ENCODE results near the gene POLR2H.

Gene POLR2H

GRCh38 chr3:184368586-184369183 is 7.2 kb downstream of the POLR2H start:
- in situ Hi-C loops (cut with MboI; ENCODE audit: low sequenced_read_pairs) = no loop called here

DNA sequence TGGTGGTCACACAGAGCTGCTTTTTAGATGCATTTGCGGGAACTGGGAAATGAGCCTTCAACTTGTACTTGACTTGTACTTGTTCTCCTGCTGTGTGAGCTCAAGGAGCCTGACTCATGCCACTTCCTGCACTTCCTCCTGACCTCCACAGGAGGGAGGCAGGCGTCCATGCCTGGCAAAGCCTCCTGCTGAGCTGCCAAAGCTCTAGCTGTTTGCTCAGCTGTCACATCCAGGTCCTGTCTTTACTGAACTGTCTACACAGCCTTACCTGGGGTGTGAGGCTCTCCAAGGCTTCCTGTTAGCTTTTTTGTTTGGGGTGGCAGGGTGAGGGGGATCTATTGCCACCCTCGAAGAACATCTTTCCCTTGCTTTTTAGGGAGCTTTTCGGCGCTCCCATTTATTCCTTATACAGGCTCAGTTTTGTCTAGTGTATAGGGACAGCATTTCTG is 10.1 kb downstream of the POLR2H start:
- in situ Hi-C loops (cut with MboI; ENCODE audit: low sequenced_read_pairs) = no loop called here

- in situ Hi-C loops (cut with MboI; ENCODE audit: low sequenced_read_pairs) = no loop called here
Observed at GRCh38 chr3:184372296-184372821, 10.8 kb downstream of the POLR2H start.

- in situ Hi-C loops (cut with MboI; ENCODE audit: low sequenced_read_pairs) = no loop called here
Observed at GRCh38 chr3:184372911-184373310, 11.4 kb downstream of the POLR2H start.

- in situ Hi-C loops (cut with MboI; ENCODE audit: low sequenced_read_pairs) = no loop called here
Observed at GRCh38 chr3:184373422-184373821, 11.9 kb downstream of the POLR2H start.

GRCh38 chr3:184375747-184376461 is 14.4 kb downstream of the POLR2H start:
- in situ Hi-C loops (cut with MboI; ENCODE audit: low sequenced_read_pairs) = loop anchor here (25.0 kb wide), 1 partner anchor 411 kb away; no protein-coding TSS in a partner anchor

DNA sequence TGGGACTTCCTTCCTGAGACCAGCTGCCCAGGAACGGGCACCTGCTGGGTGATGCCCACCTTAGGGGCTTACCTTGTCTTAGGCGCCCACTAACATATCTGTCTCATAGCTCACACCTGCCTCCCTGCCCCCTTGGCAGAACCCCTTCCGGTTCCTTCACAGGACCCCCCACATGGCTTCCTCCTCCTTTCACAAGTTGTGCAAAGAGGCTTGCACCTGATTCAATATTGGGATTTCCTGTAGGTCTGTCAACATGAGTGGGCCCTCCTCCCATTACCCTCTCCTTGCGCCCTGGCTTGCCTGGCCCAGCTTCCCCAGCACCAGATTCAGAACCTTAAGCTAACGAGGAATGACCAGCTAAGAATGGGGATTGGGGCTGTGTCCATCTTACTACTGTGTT is 15.9 kb downstream of the POLR2H start:
- in situ Hi-C loops (cut with MboI; ENCODE audit: low sequenced_read_pairs) = loop anchor here (25.0 kb wide), 1 partner anchor 410 kb away; no protein-coding TSS in a partner anchor

GRCh38 chr3:184377882-184378445 is 16.5 kb downstream of the POLR2H start, which contains the start of gene THPO:
THPO (minus strand) TSS chr3:184378207; CDS start chr3:184376259, 1,948 bp downstream.
- in situ Hi-C loops (cut with MboI; ENCODE audit: low sequenced_read_pairs) = loop anchor here (25.0 kb wide), 1 partner anchor 409 kb away; no protein-coding TSS in a partner anchor

- in situ Hi-C loops (cut with MboI; ENCODE audit: low sequenced_read_pairs) = loop anchor here (25.0 kb wide), 1 partner anchor 408 kb away; no protein-coding TSS in a partner anchor
Observed at GRCh38 chr3:184378651-184379357, 17.3 kb downstream of the POLR2H start.

DNA sequence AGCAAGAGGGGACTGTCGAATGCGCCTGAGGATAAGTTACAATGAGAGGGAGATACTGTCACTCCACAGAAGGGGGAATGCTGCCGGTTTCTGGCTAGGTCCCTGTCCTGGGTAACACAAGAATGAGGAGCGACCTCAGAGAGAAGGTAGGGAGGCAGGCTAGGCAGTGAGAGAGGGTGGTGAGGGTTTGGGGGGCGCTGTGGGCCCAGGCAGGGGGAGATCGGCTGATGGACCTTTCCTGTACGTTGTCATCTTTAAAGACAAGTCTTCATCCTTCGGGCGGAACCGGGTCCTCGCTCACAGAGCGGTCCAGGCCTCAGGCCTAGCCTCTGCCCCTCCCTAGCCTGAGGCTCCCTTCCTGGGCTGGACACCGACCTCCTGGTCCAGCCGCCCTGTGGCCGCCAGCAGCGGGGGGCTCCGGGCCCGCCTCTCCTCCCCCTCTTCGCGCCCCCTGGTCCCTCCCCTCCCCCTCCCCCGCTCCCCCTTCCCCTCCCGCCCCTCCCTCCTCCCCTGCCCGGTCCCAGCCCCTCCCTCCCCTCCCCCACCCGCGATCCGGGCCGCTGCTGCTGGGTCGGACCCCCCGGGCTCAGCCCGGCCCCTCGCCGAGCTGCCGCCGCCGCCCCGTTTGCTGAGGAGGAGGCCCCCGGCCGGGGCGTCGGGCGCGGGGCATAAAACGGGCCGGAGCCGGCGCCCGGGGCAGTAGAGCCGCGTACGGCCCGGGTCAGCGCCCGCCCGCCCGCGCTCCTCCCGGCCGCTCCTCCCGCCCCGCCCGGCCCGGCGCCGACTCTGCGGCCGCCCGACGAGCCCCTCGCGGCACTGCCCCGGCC is 18.1 kb downstream of the POLR2H start, which contains the start of gene CHRD:
CHRD (plus strand) TSS at position 697 of the 827 bp plus-strand sequence. CDS start 265 bp downstream, outside the sequence.
- in situ Hi-C loops (cut with MboI; ENCODE audit: low sequenced_read_pairs) = loop anchor here (25.0 kb wide), 1 partner anchor 408 kb away; no protein-coding TSS in a partner anchor

- in situ Hi-C loops (cut with MboI; ENCODE audit: low sequenced_read_pairs) = loop anchor here (25.0 kb wide), 1 partner anchor 407 kb away; no protein-coding TSS in a partner anchor
Observed at GRCh38 chr3:184380185-184380626, 18.7 kb downstream of the POLR2H start.

DNA sequence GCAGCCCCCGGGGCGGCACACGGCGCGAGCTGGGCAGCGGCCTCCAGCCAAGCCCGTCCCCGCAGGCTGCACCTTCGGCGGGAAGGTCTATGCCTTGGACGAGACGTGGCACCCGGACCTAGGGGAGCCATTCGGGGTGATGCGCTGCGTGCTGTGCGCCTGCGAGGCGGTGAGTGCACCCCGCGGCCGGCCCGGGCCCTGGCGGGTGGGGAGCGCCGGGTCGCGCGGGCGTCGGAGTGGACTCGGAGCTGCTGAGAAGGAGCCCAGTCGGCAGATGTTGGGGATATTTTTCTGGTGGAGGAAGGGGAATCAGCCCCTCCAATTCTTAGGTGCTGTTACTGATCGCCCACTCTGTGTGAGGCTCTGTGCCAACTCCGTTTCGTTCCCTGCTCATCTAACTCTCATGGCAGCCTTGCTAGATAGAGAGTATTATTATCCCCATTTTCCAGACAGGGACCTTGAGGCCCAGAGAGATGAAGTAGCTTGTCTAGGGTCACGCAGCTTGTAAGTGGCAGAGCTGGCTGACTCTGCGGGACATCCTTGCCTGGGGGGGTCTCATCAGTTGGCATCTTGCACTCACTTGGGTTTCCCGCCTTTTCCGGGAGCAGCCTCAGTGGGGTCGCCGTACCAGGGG is 19.2 kb downstream of the POLR2H start:
- in situ Hi-C loops (cut with MboI; ENCODE audit: low sequenced_read_pairs) = loop anchor here (25.0 kb wide), 1 partner anchor 407 kb away; no protein-coding TSS in a partner anchor

GRCh38 chr3:184381261-184382224 is 20.0 kb downstream of the POLR2H start:
- in situ Hi-C loops (cut with MboI; ENCODE audit: low sequenced_read_pairs) = loop anchor here (25.0 kb wide), 1 partner anchor 406 kb away; no protein-coding TSS in a partner anchor

DNA sequence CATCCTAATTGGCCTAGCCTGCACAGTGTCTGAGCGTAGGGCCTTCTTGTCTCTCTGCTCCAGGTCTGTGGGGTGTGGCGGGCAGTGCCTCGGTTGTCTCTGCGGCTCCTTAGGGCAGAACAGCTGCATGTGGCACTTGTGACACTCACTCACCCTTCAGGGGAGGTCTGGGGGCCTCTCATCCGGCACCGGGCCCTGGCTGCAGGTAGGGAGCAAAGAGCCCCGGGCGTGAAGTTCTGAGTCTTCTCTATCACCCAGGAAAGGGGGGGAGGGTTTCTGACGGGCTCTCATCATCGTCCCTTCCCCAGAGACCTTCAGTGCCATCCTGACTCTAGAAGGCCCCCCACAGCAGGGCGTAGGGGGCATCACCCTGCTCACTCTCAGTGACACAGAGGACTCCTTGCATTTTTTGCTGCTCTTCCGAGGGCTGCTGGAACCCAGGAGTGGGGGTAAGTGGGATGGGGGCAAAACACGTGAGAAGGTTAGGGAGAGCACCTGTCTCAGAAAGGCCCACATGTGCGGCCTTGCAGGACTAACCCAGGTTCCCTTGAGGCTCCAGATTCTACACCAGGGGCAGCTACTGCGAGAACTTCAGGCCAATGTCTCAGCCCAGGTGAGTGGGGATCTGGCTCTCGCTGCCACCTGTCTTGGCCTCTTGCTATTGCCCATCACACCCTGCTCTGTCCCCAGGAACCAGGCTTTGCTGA is 21.0 kb downstream of the POLR2H start:
- in situ Hi-C loops (cut with MboI; ENCODE audit: low sequenced_read_pairs) = loop anchor here (25.0 kb wide), 1 partner anchor 405 kb away; no protein-coding TSS in a partner anchor

GRCh38 chr3:184383033-184383740 is 21.7 kb downstream of the POLR2H start:
- in situ Hi-C loops (cut with MboI; ENCODE audit: low sequenced_read_pairs) = loop anchor here (25.0 kb wide), 1 partner anchor 404 kb away; no protein-coding TSS in a partner anchor

DNA sequence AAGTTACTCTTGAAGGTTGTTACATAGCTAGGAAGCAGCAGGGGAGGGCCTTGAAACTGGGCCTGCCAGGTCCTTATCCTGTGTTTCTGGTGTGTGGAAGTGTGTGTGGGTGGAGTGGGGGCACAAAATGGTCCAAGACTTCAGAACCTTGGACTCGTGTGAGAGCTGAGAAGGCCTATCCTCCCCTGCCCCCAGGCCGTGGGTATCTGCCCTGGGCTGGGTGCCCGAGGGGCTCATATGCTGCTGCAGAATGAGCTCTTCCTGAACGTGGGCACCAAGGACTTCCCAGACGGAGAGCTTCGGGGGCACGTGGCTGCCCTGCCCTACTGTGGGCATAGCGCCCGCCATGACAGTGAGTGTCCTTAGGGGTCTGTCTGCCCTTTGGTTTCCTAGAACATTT is 22.8 kb downstream of the POLR2H start:
- in situ Hi-C loops (cut with MboI; ENCODE audit: low sequenced_read_pairs) = loop anchor here (25.0 kb wide), 1 partner anchor 403 kb away; no protein-coding TSS in a partner anchor

Measured in HL-60/S4 treated with phorbol 12-myristate 13-acetate at 8.2 ng/mL for 4 days and 3 days (cell line).